Kidney glomerular epithelial cell (primary cell): ENCODE results near the gene LMNB1.
"Not testable (repeated sequence)": the region's sequence is repeated elsewhere in the genome, so short reads cannot be mapped to it uniquely, and the experiment has no call there.

Source experiments
- DNase-seq: peaks from one replicate; lab custom pipeline; 2025; lab: John Stamatoyannopoulos, UW

LMNB1 gene

GRCh38 chr5:126826619-126827215, 49.8 kb downstream of the LMNB1 start:
- no peak for DNase-seq

- DNase-seq: no peak
Measured at GRCh38 chr5:126829098-126829497, 52.2 kb downstream of the LMNB1 start.

- no peak for DNase-seq
Measured at GRCh38 chr5:126830061-126830460, 53.1 kb downstream of the LMNB1 start.

GRCh38 chr5:126831156-126831555, 54.2 kb downstream of the LMNB1 start:
- no peak for DNase-seq

GRCh38 chr5:126836778-126837177, 59.8 kb downstream of the LMNB1 start:
- no peak for DNase-seq

GRCh38 chr5:126837242-126837641, 60.3 kb downstream of the LMNB1 start:
- no peak for DNase-seq

- DNase-seq: no peak
Measured at GRCh38 chr5:126837906-126838539, 61.1 kb downstream of the LMNB1 start.

GRCh38 chr5:126839407-126839806, 62.5 kb downstream of the LMNB1 start:
- DNase-seq: not testable (repeated sequence)

- DNase-seq: not testable (repeated sequence)
Measured at GRCh38 chr5:126843375-126843774, 66.4 kb downstream of the LMNB1 start.

GRCh38 chr5:126845470-126846070, 68.6 kb downstream of the LMNB1 start:
- DNase-seq: not testable (repeated sequence)

- DNase-seq: no peak
Measured at GRCh38 chr5:126846344-126846743, 69.4 kb downstream of the LMNB1 start.

- DNase-seq: no peak
Measured at GRCh38 chr5:126846744-126847455, 70.0 kb downstream of the LMNB1 start.

- DNase-seq: no peak
Measured at GRCh38 chr5:126847456-126847820, 70.5 kb downstream of the LMNB1 start.

- DNase-seq: no peak
Measured at GRCh38 chr5:126847826-126848251, 70.9 kb downstream of the LMNB1 start.

- DNase-seq: no peak
Measured at GRCh38 chr5:126848253-126848652, 71.3 kb downstream of the LMNB1 start.

GRCh38 chr5:126849101-126849678, 72.3 kb downstream of the LMNB1 start:
- DNase-seq: no peak

- no peak for DNase-seq
Measured at GRCh38 chr5:126851501-126852011, 74.6 kb downstream of the LMNB1 start.

- DNase-seq: no peak
Measured at GRCh38 chr5:126852091-126852571, 75.2 kb downstream of the LMNB1 start.

GRCh38 chr5:126852841-126853271, 75.9 kb downstream of the LMNB1 start:
- no peak for DNase-seq

- not testable (repeated sequence) for DNase-seq
Measured at GRCh38 chr5:126853541-126854307, 76.8 kb downstream of the LMNB1 start.

- DNase-seq: no peak
Measured at GRCh38 chr5:126854526-126855110, 77.7 kb downstream of the LMNB1 start.
